Mammary epithelial cell (primary cell): ENCODE results near the gene CFAP45.

ENCODE experiments used
- CTCF ChIP-seq, 2 donors: IDR thresholded peaks in 1 of 2; conservative IDR thresholded peaks in 1 of 2; 2 replicates each; pipeline ENCODE4 v1.5.1; 2011 to 2012; ENCODE audit warnings: inconsistent platforms in 2 of 2, low read length in 2 of 2, mild to moderate bottlenecking in 2 of 2, control low read depth in 1 of 2, low read depth in 1 of 2; ENCODE audit not compliant: insufficient read depth in 1 of 2; ENCODE audit errors: extremely low read depth in 1 of 2
- EZH2 ChIP-seq: IDR thresholded peaks from 2 replicates; pipeline ENCODE4 v1.6.1; 2012; ENCODE audit warnings: low read length, inconsistent platforms, borderline replicate concordance

- TF ChIP-seq CTCF (conservative IDR thresholded peaks at IDR 0.05 in 1 of 2, IDR thresholded peaks at IDR 0.05 in 1 of 2; ENCODE audit: extremely low read depth in 1 of 2, insufficient read depth in 1 of 2, low read depth in 1 of 2, low read length in 2 of 2) (no peak), EZH2 (no peak)
Measured at GRCh38 chr1:159930216-159930615, 30.3 kb upstream of the CFAP45 start.
